ENCODE results near the gene MB21D2. TPM values are rescaled to one million over a fixed set of nuclear protein-coding genes. Genes with fewer than 3 reads are reported as not detected.
"Not testable (repeated sequence)": the region's sequence is repeated elsewhere in the genome, so short reads cannot be mapped to it uniquely, and the experiment has no call there.

MB21D2 gene
- polyA plus RNA-seq, 3 donors = 16.9 to 18.3 (median 18.0) TPM

GRCh38 chr3:192817506-192817905 is 100.2 kb downstream of the MB21D2 start:
- no peak for DNase-seq (ENCODE audit: low read depth in 3 of 3, low spot score in 2 of 3)

DNA sequence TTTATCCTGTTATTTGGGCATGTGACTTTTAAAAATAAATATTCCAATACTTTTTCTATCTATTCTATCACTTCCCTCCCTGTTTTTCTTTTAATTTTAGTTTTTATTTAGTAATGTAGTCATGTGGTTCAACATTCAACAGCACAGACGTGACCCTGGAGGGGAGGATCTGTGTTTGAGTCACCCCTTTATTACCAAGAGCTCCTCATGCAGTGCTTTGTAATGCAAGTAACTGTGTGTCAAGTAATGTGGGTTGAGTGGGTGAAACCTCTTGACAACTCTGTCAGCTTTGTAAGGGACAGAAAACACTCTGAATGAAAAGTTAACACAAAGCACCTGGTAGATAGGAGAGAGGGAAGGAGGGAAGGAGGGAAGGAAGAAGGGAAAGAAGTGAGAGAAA is 100.6 kb downstream of the MB21D2 start:
- no peak for DNase-seq (ENCODE audit: low read depth in 3 of 3, low spot score in 2 of 3)

GRCh38 chr3:192816351-192816750 is 101.3 kb downstream of the MB21D2 start:
- peak in 1 of 3 donors; percentile 52 for DNase-seq (ENCODE audit: low read depth in 3 of 3, low spot score in 2 of 3)

DNA sequence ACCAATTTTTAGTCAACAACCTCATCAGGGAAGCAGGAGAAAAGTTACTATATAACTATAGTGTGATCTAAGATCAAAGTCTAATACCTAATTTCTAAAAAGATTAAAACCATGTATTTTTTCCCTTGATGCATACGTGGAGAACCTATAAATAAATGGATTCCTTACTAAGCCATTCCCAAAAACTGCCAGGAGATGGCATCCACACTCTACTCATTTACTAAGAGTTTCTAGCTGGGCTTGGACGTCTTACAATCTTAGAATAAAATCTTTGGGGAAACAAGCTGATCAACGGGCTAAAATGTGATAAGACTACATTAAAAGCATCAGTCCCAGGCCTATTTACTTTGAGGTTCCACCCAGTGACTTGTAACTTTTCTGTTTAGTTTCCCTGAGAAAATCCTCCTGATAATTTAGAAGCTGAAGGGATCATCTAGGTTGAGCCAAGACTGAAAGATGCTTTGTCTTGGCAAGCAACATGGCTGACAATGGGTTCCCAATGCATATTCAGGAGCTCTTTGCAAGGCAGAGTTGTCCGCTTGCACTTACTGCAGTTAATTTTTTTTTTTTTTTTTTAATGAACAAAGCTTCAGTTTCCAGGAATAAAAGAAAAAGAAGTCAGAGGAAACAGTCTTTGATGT is 104.8 kb downstream of the MB21D2 start:
- DNase-seq (ENCODE audit: low read depth in 3 of 3, low spot score in 2 of 3) = peak in 1 of 3 donors; percentile 51

DNA sequence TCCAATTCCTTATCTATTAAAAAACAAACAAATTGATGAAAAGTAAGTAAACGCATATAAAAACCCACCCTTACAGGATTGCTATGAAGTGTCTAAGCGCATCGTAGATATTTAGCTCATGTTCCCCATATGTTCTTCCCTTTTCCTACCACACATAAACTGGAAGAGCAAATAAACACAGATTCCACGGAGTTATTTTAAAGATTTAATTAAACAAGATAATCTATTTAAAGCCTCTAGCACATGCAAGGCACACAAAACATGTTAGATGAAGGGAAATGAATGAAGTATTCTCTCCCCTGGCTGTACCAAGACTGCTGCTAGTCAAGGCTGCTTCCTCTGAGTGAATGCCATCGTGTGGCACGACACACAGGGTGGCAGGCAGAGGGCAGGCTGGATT is 111.9 kb downstream of the MB21D2 start:
- DNase-seq (ENCODE audit: low read depth in 3 of 3, low spot score in 2 of 3) = no peak

GRCh38 chr3:192804502-192804901 is 113.2 kb downstream of the MB21D2 start:
- no peak for DNase-seq (ENCODE audit: low read depth in 3 of 3, low spot score in 2 of 3)

DNA sequence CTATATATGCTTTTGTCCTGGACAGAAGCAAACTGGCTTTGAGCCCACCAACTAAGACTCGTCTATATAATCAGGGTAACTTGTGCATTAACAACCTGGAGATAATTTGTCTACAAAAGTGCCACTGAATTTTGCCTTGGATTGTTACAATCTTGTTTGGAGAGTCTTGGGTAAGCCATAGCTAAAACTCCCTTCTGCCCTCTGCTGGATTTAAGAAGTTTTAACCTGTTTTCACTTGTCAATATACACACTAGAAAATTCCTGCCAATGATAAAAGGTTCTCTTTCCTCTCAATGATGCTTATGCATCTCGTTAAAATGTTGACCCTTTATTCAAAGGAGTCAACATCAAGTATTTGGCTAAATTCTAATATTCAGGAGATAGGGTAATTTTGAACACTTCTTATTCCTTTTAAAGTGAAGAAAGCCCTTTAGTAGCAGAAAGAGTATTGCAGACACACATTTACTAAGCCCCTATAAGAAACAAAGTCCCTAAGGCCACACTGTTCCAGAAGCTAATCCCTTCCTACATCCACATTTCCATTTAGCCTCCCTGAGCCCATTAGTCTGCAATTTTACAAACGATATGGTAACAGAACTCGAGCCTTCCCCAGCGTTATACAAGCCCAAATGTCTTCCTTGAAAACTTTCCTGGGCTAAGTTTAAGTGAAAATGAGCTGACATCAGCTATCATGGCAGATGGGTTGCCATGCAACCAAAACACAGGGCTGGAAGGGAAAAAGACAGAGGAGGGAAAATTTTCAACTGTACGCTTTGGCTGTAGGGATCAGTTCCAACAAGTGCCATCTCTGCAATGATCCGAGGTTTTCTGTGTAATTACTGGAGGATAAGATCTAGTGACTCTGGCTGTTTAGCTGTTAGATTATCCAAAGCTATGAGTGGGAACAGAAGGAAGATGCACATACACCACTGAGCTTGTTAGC is 114.4 kb downstream of the MB21D2 start:
- DNase-seq (ENCODE audit: low read depth in 3 of 3, low spot score in 2 of 3) = no peak

DNA sequence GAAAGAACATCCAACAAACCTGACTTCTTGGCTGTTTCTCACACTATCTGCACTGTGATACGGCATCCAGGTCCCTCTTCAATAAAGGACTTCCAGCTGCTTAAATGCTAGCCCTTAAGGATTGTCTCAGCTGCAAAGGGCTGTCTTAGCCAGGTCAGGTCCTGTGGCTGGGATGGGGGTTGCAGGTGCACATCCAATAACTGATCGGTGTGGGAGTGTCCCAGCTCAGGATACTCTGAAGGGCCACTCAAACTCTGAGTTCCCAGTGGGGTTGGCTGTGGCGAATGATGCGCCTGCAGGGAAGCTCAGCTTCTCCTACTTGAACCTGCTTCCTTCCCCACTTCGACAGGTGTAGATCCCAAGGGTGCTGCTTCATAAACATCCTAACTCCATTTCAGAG is 115.7 kb downstream of the MB21D2 start:
- no peak for DNase-seq (ENCODE audit: low read depth in 3 of 3, low spot score in 2 of 3)

DNA sequence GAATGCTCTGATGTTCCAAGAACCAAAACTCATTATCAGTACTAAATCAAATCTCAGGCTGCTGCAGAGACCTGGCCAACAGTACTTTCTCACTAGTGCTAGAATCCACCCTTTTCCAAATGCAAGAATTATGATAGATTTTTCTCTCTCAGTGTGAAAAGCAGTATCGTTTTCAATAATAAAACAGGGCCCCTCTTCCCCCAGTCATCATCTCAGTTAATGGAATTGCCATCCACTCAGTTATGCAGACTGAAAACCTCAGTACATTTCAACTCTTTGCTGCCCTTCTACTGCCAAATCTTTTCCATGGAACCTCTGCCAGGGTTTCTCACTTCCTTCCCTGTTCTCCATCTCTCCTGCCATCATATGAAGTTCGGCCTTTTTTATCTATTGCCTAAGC is 117.9 kb downstream of the MB21D2 start:
- no peak for DNase-seq (ENCODE audit: low read depth in 3 of 3, low spot score in 2 of 3)

DNA sequence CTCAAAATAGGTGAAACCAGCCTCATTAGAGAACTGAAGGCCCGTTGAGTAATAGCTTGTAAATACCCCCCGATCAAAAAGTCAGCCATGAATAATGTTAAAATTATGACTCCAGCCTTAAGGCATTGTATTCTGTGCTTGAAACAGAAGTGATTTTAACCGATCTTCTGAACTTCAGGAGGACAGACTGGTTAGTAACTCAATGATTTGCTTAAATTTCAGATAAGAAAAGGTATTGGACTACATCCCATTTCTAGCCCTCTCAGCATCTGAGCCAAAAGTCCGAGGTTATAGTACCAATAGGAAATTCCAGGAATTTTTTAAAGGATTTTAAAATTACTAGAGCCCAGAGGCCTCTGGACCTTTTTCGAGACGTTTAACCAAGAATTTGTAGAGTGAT is 122.6 kb downstream of the MB21D2 start:
- DNase-seq (ENCODE audit: low read depth in 3 of 3, low spot score in 2 of 3) = no peak

DNA sequence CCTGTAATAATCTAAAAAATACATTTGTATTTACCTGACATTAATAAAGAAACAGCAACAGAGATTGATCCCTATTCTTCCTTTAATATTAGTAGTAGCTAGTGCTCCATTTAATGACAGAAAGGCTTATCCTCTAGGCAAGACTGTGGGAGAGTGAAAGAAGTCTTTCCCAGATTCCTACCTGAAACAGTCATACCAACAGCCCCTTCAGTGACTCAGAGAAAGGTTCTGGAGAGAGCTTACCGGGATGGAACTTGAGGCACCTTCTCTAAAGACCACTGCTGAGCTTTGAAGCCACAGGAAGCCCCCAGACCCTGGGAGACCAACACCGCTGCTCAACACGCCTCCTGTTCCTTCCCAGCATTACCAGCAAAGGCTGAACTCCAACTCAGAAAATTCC is 123.4 kb downstream of the MB21D2 start:
- DNase-seq (ENCODE audit: low read depth in 3 of 3, low spot score in 2 of 3) = no peak

GRCh38 chr3:192788816-192789515 is 128.7 kb downstream of the MB21D2 start:
- not testable (repeated sequence) for DNase-seq (ENCODE audit: low read depth in 3 of 3, low spot score in 2 of 3)

DNA sequence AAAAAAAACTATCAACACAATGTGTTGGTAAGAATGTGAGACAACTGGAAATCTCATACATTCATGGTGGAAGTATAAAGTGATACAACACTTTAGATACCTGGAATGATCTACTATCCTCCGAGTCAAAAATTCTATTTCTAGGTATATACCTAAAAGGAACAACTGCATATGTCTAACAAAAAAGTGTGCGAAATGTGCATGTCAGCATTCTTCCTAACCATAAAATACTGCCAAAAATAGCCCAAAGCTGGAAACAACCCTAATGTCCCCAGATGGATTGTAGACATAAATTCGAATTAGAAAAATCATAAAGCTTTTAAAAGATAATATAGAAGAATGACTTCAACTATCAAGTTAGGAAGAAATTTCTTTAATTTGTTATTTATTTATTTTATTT is 139.1 kb downstream of the MB21D2 start:
- no peak for DNase-seq (ENCODE audit: low read depth in 3 of 3, low spot score in 2 of 3)

DNA sequence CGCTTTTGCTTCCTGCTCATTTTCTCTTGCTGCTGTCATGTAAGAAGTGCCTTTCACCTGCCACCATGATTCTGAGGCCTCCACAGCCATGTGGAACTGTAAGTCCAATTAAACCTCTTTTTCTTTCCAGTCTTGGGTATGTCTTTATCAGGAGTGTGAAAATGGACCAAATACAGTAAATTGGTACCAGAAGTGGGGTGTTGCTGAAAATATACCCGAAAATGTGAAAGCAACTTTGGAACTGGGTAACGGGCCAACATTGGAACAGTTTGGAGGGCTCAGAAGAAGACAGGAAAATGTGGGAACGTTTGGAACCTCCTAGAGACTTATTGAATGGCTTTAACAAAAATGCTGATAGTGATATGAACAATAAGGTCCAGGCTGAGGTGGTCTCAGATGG is 143.3 kb downstream of the MB21D2 start:
- not testable (repeated sequence) for DNase-seq (ENCODE audit: low read depth in 3 of 3, low spot score in 2 of 3)

DNA sequence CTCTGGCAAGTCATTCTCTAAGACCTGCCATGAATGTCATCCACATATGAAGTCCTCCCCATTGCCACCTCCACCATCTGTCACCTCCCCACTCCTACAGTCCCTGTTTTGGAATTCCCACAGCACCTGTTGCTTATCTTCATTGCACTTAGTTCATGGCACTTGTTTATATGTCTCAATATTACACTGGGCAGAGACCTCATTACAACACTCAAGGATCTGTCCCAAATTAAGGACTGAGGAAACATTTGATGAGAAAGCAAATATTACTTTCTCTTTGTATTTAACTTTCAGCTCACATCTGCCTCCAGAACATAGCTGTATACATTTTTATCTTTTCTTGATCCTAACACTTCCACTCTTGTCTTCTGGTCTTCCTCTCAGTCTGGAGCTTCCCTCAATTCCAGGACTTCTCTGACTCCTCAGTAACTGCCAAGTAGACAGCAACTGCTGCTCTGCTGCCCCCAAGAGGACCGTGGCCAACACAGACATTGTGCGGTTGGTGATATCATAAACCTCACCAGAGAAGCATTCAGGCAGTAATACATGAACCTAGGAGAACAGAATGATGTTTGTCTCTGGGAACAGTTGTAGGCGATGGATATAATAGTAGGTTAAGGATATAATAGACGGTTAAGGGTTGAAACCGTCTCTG is 145.3 kb downstream of the MB21D2 start:
- peak in 1 of 3 donors; percentile 3 for DNase-seq (ENCODE audit: low read depth in 3 of 3, low spot score in 2 of 3)

GRCh38 chr3:192758654-192759053 is 159.0 kb downstream of the MB21D2 start:
- DNase-seq (ENCODE audit: low read depth in 3 of 3, low spot score in 2 of 3) = no peak

DNA sequence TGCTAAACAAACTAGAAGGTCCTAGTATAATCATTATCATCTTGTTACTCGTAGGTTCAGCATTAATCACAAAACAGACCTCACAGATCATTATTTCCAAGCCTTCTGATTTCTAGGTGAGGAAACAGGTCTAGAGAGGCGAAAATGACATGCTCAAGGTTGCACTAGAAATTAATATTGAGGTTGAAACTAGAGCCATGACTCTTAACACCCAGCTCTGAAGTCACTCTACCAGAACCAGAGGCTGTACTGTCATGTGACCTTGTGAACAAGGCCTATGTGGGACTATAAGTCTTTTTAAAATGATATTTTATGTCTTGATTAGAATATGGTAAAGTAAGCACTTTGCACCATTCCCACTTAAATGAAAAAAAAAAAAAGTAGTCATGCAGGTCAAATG is 166.5 kb downstream of the MB21D2 start:
- DNase-seq (ENCODE audit: low read depth in 3 of 3, low spot score in 2 of 3) = no peak

- no peak for DNase-seq (ENCODE audit: low read depth in 3 of 3, low spot score in 2 of 3)
Observed at GRCh38 chr3:192750201-192750600, 167.5 kb downstream of the MB21D2 start.

DNA sequence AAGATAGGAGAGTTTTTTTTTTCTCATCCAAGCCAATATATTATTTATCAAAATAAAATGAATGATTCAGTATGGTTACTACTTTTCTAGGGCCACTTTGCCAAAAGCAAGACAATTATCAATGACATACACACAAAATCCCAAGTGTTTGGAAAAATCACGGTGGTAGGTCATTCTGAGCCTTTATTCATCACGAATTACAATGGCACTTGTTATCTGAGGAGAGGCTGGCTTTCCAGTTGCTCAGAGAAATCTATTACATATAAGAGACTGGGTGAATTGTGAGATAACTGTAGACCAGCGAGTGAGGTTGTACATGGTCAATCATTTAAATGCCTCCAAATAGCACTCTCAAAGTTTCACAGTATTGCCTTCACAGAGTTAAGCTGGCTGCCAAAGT is 169.9 kb downstream of the MB21D2 start:
- no peak for DNase-seq (ENCODE audit: low read depth in 3 of 3, low spot score in 2 of 3)

DNA sequence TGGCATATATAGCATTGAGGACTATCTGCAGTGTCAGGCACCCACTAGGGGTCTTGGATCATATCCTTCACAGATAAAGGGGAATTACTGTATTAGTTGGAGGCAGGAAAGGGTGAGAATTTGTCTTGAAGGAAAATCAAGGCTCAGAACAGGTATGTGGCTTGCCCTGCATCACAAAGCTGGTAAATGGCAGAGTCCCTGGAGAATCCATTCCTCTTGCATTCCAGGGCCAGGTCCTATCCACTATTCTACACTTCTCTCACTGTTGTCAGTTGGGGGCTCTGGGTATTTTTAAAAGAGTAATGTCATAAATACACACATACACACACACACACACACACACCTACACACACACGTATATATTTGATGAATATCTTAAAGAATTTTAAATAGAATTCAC is 170.5 kb downstream of the MB21D2 start:
- DNase-seq (ENCODE audit: low read depth in 3 of 3, low spot score in 2 of 3) = no peak

All from right renal cortex interstitium (tissue), 3 donors.